Lower leg skin (tissue), 3 donors: Measurements from ENCODE around the gene CELF5.

Source experiments
- CTCF ChIP-seq, 3 donors: fragments of 450-650 bp; IDR thresholded peaks; one replicate each; pipeline ENCODE4 v1.5.1; 2016; ENCODE audit warnings: antibody characterized with exemption in 3 of 3, mild to moderate bottlenecking in 3 of 3, moderate library complexity in 2 of 3
- POLR2A ChIP-seq, 2 donors: fragments of 450-650 bp; IDR thresholded peaks; one replicate each; pipeline ENCODE4 v1.6.1; 2016 to 2017; ENCODE audit warnings: antibody characterized with exemption in 2 of 2, mild to moderate bottlenecking in 1 of 2, moderate library complexity in 1 of 2

- TF ChIP-seq POLR2A (IDR thresholded peaks at IDR 0.05) (no peak), CTCF (IDR thresholded peaks at IDR 0.05) (no peak)
These were observed 58.1 kb downstream of the CELF5 start for GRCh38 chr19:3282564-3282963.
